Caco-2 (cell line): ENCODE results near the gene SAFB2. TPM values are rescaled to one million over a fixed set of nuclear protein-coding genes. Genes with fewer than 3 reads are reported as not detected.

Source experiments
- BruUV-seq: library from RNA; stranded (reverse); fragments of 400-500 nt; replicated peaks from 2 replicates; lab custom pipeline; 2021; lab: Mats Ljungman, UMichigan
- CTCF ChIA-PET: fragments of 300-600 bp; sonication (Branson Sonifier 250); formaldehyde crosslinking; loops from one replicate; lab custom pipeline; 2022; ENCODE audit warnings: antibody characterized with exemption; lab: Charles Lee
- POLR2A ChIA-PET: fragments of 300-600 bp; sonication (Branson Sonifier 250); formaldehyde crosslinking; loops from one replicate; lab custom pipeline; 2022; ENCODE audit warnings: antibody characterized with exemption; lab: Charles Lee
- DNase-seq, 2 experiments: peaks; one replicate each; pipeline versions ENCODE4 v3.0.0 to v3.0.0-alpha.2; 2020 to 2022
- H3K27me3 ChIP-seq: replicated peaks from 2 replicates; pipeline ENCODE4 v1.6.0; 2011; ENCODE audit warnings: low read length; ENCODE audit not compliant: control insufficient read depth, insufficient read depth
- H3K36me3 ChIP-seq: 2 replicates; pipeline ENCODE4 v1.5.1; 2011; ENCODE audit warnings: low read length; ENCODE audit not compliant: control insufficient read depth, insufficient read depth
- H3K4me1 ChIP-seq: fragments of 250-450 bp; sonication (Bioruptor Pico); 2 replicates; pipeline ENCODE4 v1.5.1; 2020; ENCODE audit warnings: mild to moderate bottlenecking
- H3K4me3 ChIP-seq: 2 replicates; pipeline ENCODE4 v1.5.1; 2011; ENCODE audit warnings: low read depth, mild to moderate bottlenecking, control low read depth, low read length
- H3K9me3 ChIP-seq: fragments of 250-450 bp; sonication (Bioruptor Pico); 2 replicates; pipeline ENCODE4 v1.5.1; 2020; ENCODE audit warnings: mild to moderate bottlenecking, moderate library complexity
- H3K27ac Mint-ChIP-seq: one replicate; pipeline ENCODE4 v1.8.0; 2022; ENCODE audit warnings: mixed read lengths; ENCODE audit not compliant: unreplicated experiment
- H3K27me3 Mint-ChIP-seq: one replicate; pipeline ENCODE4 v1.8.0; 2022; ENCODE audit warnings: mixed read lengths; ENCODE audit not compliant: insufficient read depth, unreplicated experiment
- H3K36me3 Mint-ChIP-seq: one replicate; pipeline ENCODE4 v1.8.0; 2022; ENCODE audit warnings: mild to moderate bottlenecking, mixed read lengths; ENCODE audit not compliant: insufficient read depth, unreplicated experiment
- H3K4me1 Mint-ChIP-seq: one replicate; pipeline ENCODE4 v1.8.0; 2022; ENCODE audit warnings: low read depth, mixed read lengths; ENCODE audit not compliant: unreplicated experiment
- H3K4me3 Mint-ChIP-seq: one replicate; pipeline ENCODE4 v1.8.0; 2022; ENCODE audit warnings: mild to moderate bottlenecking, moderate library complexity, mixed read lengths; ENCODE audit not compliant: unreplicated experiment
- H3K9me3 Mint-ChIP-seq: one replicate; pipeline ENCODE4 v1.8.0; 2022; ENCODE audit warnings: mixed read lengths; ENCODE audit not compliant: unreplicated experiment
- CTCF ChIP-seq, 2 experiments: fragments of 200-600 bp in 1 of 2; IDR thresholded peaks; 1 replicate in 1 of 2; 2 replicates in 1 of 2; pipeline versions ENCODE4 v1.5.1 to v1.8.0; 2011 to 2022; ENCODE audit warnings: antibody characterized with exemption in 1 of 2, control low read depth in 1 of 2, inconsistent platforms in 1 of 2, low read depth in 1 of 2, low read length in 1 of 2, mild to moderate bottlenecking in 1 of 2, moderate library complexity in 1 of 2; ENCODE audit not compliant: insufficient read depth in 1 of 2, severe bottlenecking in 1 of 2, unreplicated experiment in 1 of 2
- intact Hi-C: fragments of 100-400 bp; cut with micrococcal nuclease; formaldehyde crosslinking; loops from one replicate; pipeline ENCODE4 v1.10.0; 2022; ENCODE audit not compliant: unreplicated experiment
- total RNA-seq: library from RNA; stranded (reverse); gene quantifications from 2 replicates; pipeline ENCODE4 v1.2.3, GENCODE V29; 2022

The SAFB2 gene
- total RNA-seq, 1 experiment from 2014 or later: 81.3 TPM

GRCh38 chr19:5554828-5555227 is 67.7 kb downstream of the SAFB2 start:
- H3K27me3 ChIP-seq: no peaks in the 10 kb centered on the region
- CTCF ChIA-PET: no interaction called here
- intact Hi-C loops: no loop called here

GRCh38 chr19:5553892-5554291 is 68.7 kb downstream of the SAFB2 start:
- Mint-ChIP-seq H3K4me3 (no peak overlapping the region), H3K4me1 (peaks cover 8% of the 10 kb centered on the region), H3K27me3 (no peaks in the 10 kb centered on the region), H3K9me3 (no peaks in the 10 kb centered on the region), H3K27ac (no peak overlapping the region), H3K36me3 (no peaks in the 10 kb centered on the region)
- no TSS peak for BruUV-seq
- no peaks in the 10 kb centered on the region for H3K27me3 ChIP-seq
- H3K4me1 ChIP-seq: no peaks in the 10 kb centered on the region
- ChIA-PET POLR2A (no interaction called here), CTCF (no interaction called here)
- no peak for TF ChIP-seq CTCF (IDR thresholded peaks at IDR 0.05; ENCODE audit: insufficient read depth in 1 of 2, low read depth in 1 of 2, low read length in 1 of 2, severe bottlenecking in 1 of 2, unreplicated experiment in 1 of 2)
- no peak overlapping the region for H3K4me3 ChIP-seq
- no peak for DNase-seq
- H3K9me3 ChIP-seq: no peaks in the 10 kb centered on the region
- intact Hi-C loops: no loop called here
- no peaks in the 10 kb centered on the region for H3K36me3 ChIP-seq

More at GRCh38 chr19:5554828-5555227, 67.7 kb downstream of the SAFB2 start:
- TF ChIP-seq CTCF (IDR thresholded peaks at IDR 0.05; ENCODE audit: insufficient read depth in 1 of 2, low read depth in 1 of 2, low read length in 1 of 2, severe bottlenecking in 1 of 2, unreplicated experiment in 1 of 2): no peak
- no peaks in the 10 kb centered on the region for H3K9me3 ChIP-seq
- Mint-ChIP-seq H3K4me1 (peaks cover 8% of the 10 kb centered on the region), H3K27ac (no peak overlapping the region), H3K27me3 (no peaks in the 10 kb centered on the region), H3K36me3 (no peaks in the 10 kb centered on the region), H3K9me3 (no peaks in the 10 kb centered on the region), H3K4me3 (no peak overlapping the region)
- no peak overlapping the region for H3K4me3 ChIP-seq
- H3K36me3 ChIP-seq: no peaks in the 10 kb centered on the region
- POLR2A ChIA-PET: no interaction called here
- DNase-seq: no peak
- no TSS peak for BruUV-seq
- H3K4me1 ChIP-seq: no peaks in the 10 kb centered on the region

- TF ChIP-seq CTCF (IDR thresholded peaks at IDR 0.05; ENCODE audit: insufficient read depth in 1 of 2, low read depth in 1 of 2, low read length in 1 of 2, severe bottlenecking in 1 of 2, unreplicated experiment in 1 of 2): peak; percentile 59 to 88
- Mint-ChIP-seq H3K9me3 (no peaks in the 10 kb centered on the region), H3K4me3 (no peak overlapping the region), H3K27ac (no peak overlapping the region), H3K4me1 (no peaks in the 10 kb centered on the region), H3K36me3 (no peaks in the 10 kb centered on the region), H3K27me3 (no peaks in the 10 kb centered on the region)
- Histone ChIP-seq H3K4me1 (no peaks in the 10 kb centered on the region), H3K27me3 (no peaks in the 10 kb centered on the region), H3K36me3 (no peaks in the 10 kb centered on the region), H3K4me3 (no peak overlapping the region), H3K9me3 (no peaks in the 10 kb centered on the region)
- BruUV-seq: no TSS peak
- POLR2A ChIA-PET: no interaction called here
- intact Hi-C loops: loop anchor here (1.0 kb wide), 1 partner anchor 30 kb away; no protein-coding TSS in a partner anchor
- CTCF ChIA-PET: interaction anchor here (1.0 to 1.5 kb wide), 3 partner anchors 13 to 25 kb away, joined by 4 to 7 read pairs (median 4); partner anchors contain the start of gene TINCR
- peak; percentile 53 to 54 for DNase-seq
These were observed 74.7 kb downstream of the SAFB2 start for GRCh38 chr19:5547881-5548280.
